ENCODE results near the gene DAZ2.
"Not testable (repeated sequence)": the region's sequence is repeated elsewhere in the genome, so short reads cannot be mapped to it uniquely, and the experiment has no call there.

The DAZ2 gene

GRCh38 chrY:23219233-23219632, at the start of gene DAZ2:
DAZ2 (plus strand) TSS chrY:23219533; CDS start chrY:23219741, 208 bp downstream.
- H3K4me3 ChIP-seq (ENCODE audit: low read depth, low read length); DNase-seq (ENCODE audit: low read depth, low spot score); in situ Hi-C loops (cut with HindIII; ENCODE audit: low sequenced_read_pairs): not testable (repeated sequence)

- in situ Hi-C loops (cut with HindIII; ENCODE audit: low sequenced_read_pairs); H3K4me3 ChIP-seq (ENCODE audit: low read depth, low read length); DNase-seq (ENCODE audit: low read depth, low spot score): not testable (repeated sequence)
Observed at GRCh38 chrY:23198908-23199307, 20.4 kb upstream of the DAZ2 start, which contains the start of gene DAZ1. DAZ1 (minus strand) TSS chrY:23199008; CDS start chrY:23198800, 208 bp downstream.

GRCh38 chrY:23207455-23207854, 11.9 kb upstream of the DAZ2 start:
- H3K4me3 ChIP-seq (ENCODE audit: low read depth, low read length); DNase-seq (ENCODE audit: low read depth, low spot score); in situ Hi-C loops (cut with HindIII; ENCODE audit: low sequenced_read_pairs): not testable (repeated sequence)

- in situ Hi-C loops (cut with HindIII; ENCODE audit: low sequenced_read_pairs); H3K4me3 ChIP-seq (ENCODE audit: low read depth, low read length); DNase-seq (ENCODE audit: low read depth, low spot score): not testable (repeated sequence)
Observed at GRCh38 chrY:23209802-23210495, 9.4 kb upstream of the DAZ2 start.

- H3K4me3 ChIP-seq (ENCODE audit: low read depth, low read length); DNase-seq (ENCODE audit: low read depth, low spot score); in situ Hi-C loops (cut with HindIII; ENCODE audit: low sequenced_read_pairs): not testable (repeated sequence)
Observed at GRCh38 chrY:23210681-23211080, 8.7 kb upstream of the DAZ2 start.
